Measurements from ENCODE around the gene UGT1A10.

UGT1A10 gene

GRCh38 chr2:233794128-233794658 is 157.9 kb downstream of the UGT1A10 start:
- DNase-seq: peak in 3 of 42 donors; percentile 13 to 32 (median 28)
- intact Hi-C loops (cut with DNase I): no loop called here

- intact Hi-C loops (cut with DNase I): no loop called here
Measured at GRCh38 chr2:233795735-233796171, 159.5 kb downstream of the UGT1A10 start.

GRCh38 chr2:233796254-233796653 is 160.0 kb downstream of the UGT1A10 start:
- intact Hi-C loops (cut with DNase I): no loop called here
- peak in 3 of 42 donors; percentile 5 to 10 (median 7) for DNase-seq

More at GRCh38 chr2:233795735-233796171, 159.5 kb downstream of the UGT1A10 start:
- DNase-seq: peak in 6 of 42 donors; percentile 10 to 28 (median 24)

DNA sequence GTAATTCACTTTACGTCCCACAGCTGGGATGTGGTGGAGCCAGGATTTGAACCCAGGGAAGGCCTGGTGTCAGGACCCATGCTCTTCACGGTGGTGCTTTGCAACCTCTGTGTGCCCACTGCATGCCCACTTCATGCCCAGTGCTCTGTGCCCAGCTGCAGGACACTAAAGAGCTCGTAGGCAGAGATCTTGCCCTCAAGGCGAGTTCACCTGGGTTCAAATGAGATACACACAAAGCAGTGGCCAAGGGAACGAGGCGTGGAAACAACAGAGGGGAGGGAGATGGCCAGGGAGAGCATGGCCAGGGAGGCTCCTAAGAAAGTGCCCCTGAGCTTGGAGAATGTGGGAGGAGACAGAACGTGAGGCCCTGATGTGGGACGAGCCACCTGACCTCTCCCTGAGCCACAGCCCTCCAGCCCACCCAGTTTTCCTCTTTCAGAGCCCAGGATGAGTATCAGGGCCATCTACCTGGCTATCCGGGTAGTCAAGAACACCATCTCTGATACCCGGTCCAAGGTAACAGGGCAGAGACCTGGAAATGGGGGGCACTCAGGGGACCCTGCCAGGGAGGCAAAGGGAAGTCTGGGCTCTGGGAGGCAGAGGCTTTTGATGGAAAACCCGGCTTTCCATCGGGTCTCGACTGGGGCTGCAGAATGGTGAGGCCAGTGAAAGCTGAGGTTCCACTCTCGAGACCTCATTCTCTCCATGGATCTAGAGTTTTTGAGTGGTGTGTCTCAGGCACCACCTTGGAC is 162.3 kb downstream of the UGT1A10 start:
- peak in 7 of 42 donors; percentile 2 to 34 (median 22) for DNase-seq
- intact Hi-C loops (cut with DNase I): no loop called here

- DNase-seq: peak in 5 of 42 donors; percentile 7 to 26 (median 18)
- intact Hi-C loops (cut with DNase I): no loop called here
Measured at GRCh38 chr2:233799087-233799665, 162.9 kb downstream of the UGT1A10 start.

- intact Hi-C loops (cut with DNase I): no loop called here
- DNase-seq: peak in 3 of 42 donors; percentile 2 to 10 (median 3)
Measured at GRCh38 chr2:233799716-233800115, 163.5 kb downstream of the UGT1A10 start.

- peak in 5 of 42 donors; percentile 2 to 21 (median 9) for DNase-seq
- intact Hi-C loops (cut with DNase I): no loop called here
Measured at GRCh38 chr2:233800208-233800607, 164.0 kb downstream of the UGT1A10 start.

DNA sequence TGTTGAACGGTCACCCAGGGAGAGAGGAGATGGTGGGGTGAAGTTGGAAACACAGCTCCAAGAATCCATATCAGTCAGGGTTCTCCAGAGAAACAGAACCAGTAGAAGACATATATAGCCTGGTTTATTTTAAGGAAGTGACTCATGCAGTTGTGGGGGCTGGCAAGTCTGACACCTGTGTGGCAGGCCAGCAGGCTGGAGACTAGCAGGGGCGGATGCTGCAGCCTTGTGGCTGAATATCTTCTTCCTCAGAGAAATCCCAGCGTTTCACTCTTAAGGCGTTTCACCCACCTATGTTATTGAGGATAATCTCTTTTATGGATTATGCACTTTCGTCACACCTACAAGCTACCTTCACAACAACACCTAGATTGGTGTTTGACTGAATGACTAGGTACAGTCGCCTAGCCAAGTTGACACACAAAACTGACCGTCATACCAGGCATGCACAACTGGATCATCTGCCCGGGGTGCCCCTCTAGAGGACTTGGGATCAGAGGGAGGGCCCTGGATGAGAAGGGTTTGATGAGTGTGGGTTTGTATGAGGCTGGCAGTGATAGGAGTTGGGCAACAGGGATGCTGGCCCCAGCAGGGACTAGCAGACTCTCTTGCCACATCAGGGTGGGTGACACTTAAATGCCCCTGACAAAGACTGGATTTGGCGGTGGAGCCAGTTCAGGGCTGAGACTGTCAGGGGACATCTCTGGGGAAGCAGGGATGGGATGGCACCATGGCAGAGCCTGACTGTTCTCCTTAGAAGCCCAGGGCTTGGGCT is 165.3 kb downstream of the UGT1A10 start:
- DNase-seq: peak in 32 of 42 donors; percentile 3 to 81 (median 35)

GRCh38 chr2:233802132-233802815 is 166.0 kb downstream of the UGT1A10 start:
- intact Hi-C loops (cut with DNase I): no loop called here
- peak in 4 of 42 donors; percentile 12 to 28 (median 16) for DNase-seq

More for the DNA sequence above, 165.3 kb downstream of the UGT1A10 start:
- intact Hi-C loops (cut with DNase I): no loop called here

DNA sequence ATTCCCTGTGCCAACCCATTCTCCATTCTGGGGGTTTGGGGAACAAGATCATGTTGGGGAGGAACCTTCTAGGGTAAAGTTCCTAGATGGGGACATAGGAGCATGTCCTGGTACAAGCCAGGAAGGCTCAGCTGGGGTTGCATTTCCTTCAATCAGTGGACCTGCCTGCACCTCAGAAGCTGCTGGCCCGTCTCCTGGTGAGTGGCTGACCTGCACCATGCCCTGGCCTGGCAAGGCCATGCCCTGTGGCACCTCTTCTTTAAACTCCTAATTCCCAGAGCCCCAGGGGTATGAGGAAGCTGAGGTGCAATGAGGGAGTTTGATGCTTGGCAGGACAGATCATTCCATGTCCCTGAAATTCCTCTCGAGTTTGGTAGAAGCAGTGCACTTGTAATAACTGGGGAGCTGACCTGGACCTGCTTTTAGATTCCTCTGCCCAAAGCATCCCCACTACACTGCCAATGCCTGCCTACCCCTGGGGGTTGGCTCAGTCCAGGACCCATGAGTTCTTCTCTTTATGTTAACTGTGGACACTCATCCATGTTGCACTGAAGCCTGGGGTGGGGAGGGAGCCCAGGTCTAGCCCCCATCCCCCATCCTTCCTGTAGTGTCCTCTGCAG is 167.2 kb downstream of the UGT1A10 start:
- DNase-seq: peak in 6 of 42 donors; percentile 0 to 28 (median 18)
- intact Hi-C loops (cut with DNase I): no loop called here

- DNase-seq: peak in 8 of 42 donors; percentile 3 to 28 (median 13)
- intact Hi-C loops (cut with DNase I): no loop called here
Measured at GRCh38 chr2:233803994-233804393, 167.7 kb downstream of the UGT1A10 start.

GRCh38 chr2:233807215-233807865 is 171.1 kb downstream of the UGT1A10 start:
- peak in 9 of 42 donors; percentile 4 to 21 (median 12) for DNase-seq
- intact Hi-C loops (cut with DNase I): no loop called here

DNA sequence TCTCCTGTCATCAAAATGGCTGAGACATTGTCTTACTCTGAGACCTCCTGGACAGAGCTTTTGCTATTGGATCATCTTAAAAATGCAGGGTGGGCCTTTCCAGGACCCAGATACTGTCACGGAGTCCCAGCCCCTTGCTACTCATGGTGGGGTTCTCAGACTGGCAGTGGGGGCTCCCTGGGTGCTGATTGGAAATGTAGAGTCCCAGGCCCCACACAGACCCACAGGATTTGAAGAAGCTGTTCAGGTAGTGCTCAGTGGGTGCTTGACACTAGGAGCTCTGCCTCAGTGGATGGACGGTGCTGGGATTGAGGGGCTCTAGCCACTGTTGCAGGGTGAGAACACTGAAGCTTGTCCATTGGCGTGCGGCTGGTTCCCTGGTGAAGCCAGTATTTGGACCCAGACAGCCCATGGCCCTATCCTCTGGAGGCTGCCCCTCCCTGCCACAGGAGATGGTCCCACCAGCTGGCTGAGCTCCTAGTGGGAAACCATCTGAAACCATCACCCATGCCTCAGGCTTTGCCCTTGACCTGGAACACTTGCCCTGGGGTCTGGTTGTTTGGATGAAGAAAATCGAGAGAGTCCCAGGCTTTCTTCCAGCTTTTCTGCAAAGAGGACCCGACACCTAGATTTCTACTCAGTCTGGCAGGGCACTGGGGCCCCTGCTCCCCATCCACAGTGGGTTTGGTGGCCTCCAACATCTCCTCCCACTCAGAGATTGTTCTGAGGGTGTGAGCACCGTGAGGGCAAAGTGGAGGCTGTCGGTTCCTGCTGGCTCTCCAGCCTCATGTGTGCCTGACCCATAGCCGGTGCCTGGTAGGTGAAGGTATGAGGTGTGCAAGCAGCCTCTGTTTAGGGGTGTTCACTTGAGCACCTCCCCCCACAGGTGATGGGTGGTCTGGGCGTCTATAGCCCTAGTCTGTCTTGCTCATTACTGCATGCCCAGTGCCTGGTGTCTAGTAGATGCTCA is 172.0 kb downstream of the UGT1A10 start:
- peak in 9 of 42 donors; percentile 2 to 26 (median 9) for DNase-seq
- intact Hi-C loops (cut with DNase I): no loop called here

- DNase-seq: peak in 8 of 42 donors; percentile 1 to 31 (median 2)
- intact Hi-C loops (cut with DNase I): no loop called here
Measured at GRCh38 chr2:233810385-233810784, 174.1 kb downstream of the UGT1A10 start.

DNA sequence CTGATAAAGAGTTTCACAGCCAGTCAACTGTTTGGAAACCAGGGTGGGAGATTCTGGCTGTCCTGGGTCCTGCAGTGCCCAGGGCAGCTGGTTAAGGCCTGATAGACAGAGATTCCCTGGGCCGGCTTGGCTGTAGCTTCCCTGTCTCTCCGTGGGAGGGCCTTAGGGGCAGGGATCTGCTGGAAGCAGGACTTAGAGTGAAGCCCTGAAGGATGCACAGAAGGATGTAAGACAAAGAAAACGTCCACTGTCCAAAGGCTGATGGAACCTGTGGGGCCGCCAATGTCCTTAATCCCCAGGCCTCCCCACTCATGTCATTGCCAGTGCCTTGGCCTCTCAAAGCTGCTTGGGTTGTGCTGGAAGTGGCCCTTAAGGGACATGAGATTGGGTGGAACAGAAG is 174.8 kb downstream of the UGT1A10 start:
- peak in 6 of 42 donors; percentile 2 to 25 (median 10) for DNase-seq
- intact Hi-C loops (cut with DNase I): no loop called here

GRCh38 chr2:233811732-233812131 is 175.5 kb downstream of the UGT1A10 start:
- peak in 11 of 42 donors; percentile 1 to 21 (median 7) for DNase-seq
- intact Hi-C loops (cut with DNase I): no loop called here
